ENCODE results near the gene LVRN. TPM values are rescaled to one million over a fixed set of nuclear protein-coding genes. Genes with fewer than 3 reads are reported as not detected.
"Not testable (repeated sequence)": the region's sequence is repeated elsewhere in the genome, so short reads cannot be mapped to it uniquely, and the experiment has no call there.

LVRN gene
- not detected for total RNA-seq

DNA sequence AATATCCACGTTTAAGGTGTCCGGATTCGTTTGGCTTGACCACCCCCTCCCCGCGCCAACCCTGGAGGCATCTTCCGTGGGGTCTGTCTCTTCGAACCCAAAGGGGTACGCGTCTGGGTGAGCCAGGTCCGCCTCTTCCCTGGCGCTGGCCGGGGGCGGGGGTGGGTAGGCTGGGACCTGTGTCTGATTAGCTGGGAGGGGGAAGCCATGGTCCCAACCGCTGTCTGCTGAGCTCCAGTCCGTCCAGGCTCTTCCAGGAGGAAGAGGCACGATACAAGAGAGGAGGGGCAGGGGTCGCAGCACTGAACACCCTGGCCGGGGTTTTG lies at the start of gene LVRN:
Gene LVRN, plus strand, starts transcription at position 237 of the 326 bp plus-strand sequence. CDS start 143 bp downstream, outside the sequence.
- H3K27me3 Mint-ChIP-seq, result peaks cover 57% of the 10 kb centered on the region
- no peaks in the 10 kb centered on the region for H3K9me3 Mint-ChIP-seq
- no peak for DNase-seq
- no peak within 1 kb of the TSS for H3K4me3 Mint-ChIP-seq
- no peaks in the 10 kb centered on the region for H3K36me3 Mint-ChIP-seq (ENCODE audit: low read depth)
- H3K27ac Mint-ChIP-seq, result no peak within 1 kb of the TSS
- ChIA-PET POLR2A (no interaction called here), CTCF (no interaction called here)
- H3K4me1 Mint-ChIP-seq, result peaks cover 5% of the 10 kb centered on the region

DNA sequence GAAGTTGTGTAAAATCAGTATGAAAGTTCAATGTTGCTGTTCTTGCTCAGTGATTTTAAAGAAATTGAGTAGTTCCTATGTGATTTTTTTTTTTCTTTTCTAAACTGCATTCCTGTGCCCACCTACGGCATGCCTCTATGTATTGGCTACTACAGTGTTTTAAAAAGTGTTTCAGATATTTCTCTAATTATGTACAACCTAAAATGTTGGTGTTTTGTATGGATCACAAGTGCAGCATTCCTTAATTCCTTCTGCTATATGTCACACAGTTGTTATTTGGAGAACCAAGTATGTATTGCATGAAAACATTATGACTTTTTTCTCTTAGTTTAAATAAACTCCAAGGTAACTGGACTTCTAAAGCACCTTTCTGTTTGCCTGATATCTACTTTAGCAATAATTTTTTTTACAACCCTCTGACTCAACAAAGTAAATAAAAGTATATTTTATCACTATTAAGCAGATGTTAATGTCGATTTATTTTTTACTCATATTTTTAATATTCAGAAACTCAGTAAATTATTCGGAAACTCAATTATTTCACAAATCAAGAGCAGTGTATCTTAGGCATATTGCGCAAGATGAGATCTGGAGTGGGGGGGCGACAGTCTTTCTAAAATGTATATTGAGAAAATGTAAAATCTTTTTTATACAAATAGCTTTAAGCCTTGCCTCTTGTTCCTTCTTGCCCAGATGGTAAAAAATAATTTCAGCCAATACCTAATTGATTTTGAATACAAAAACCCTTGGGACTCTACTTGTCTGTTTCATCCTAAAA lies 48.5 kb upstream of the LVRN start:
- H3K27me3 Mint-ChIP-seq, H3K4me3 Mint-ChIP-seq: not testable (repeated sequence)

GRCh38 chr5:115920171-115920725 lies 42.0 kb upstream of the LVRN start:
- CTCF ChIA-PET, result no interaction called here
- no peak overlapping the region for H3K4me3 Mint-ChIP-seq
- no peak overlapping the region for H3K27ac Mint-ChIP-seq
- H3K9me3 Mint-ChIP-seq, result no peaks in the 10 kb centered on the region
- no peaks in the 10 kb centered on the region for H3K4me1 Mint-ChIP-seq
- DNase-seq, result no peak
- POLR2A ChIA-PET, result no interaction called here
- no peaks in the 10 kb centered on the region for H3K36me3 Mint-ChIP-seq (ENCODE audit: low read depth)
- H3K27me3 Mint-ChIP-seq, result no peaks in the 10 kb centered on the region

More for the DNA sequence above, 48.5 kb upstream of the LVRN start:
- CTCF ChIA-PET; H3K4me1 Mint-ChIP-seq; H3K27ac Mint-ChIP-seq; DNase-seq; H3K36me3 Mint-ChIP-seq (ENCODE audit: low read depth); H3K9me3 Mint-ChIP-seq: not testable (repeated sequence)
- POLR2A ChIA-PET, result interaction anchor here (0.6 kb wide), 1 partner anchor 1187 kb away, joined by 3 read pairs; no protein-coding TSS in a partner anchor

GRCh38 chr5:115928578-115929407 lies 33.5 kb upstream of the LVRN start:
- H3K36me3 Mint-ChIP-seq (ENCODE audit: low read depth); POLR2A ChIA-PET; H3K4me3 Mint-ChIP-seq; CTCF ChIA-PET; H3K27ac Mint-ChIP-seq; H3K4me1 Mint-ChIP-seq; H3K27me3 Mint-ChIP-seq; H3K9me3 Mint-ChIP-seq; DNase-seq: not testable (repeated sequence)

- H3K4me1 Mint-ChIP-seq; H3K36me3 Mint-ChIP-seq (ENCODE audit: low read depth); CTCF ChIA-PET; H3K27ac Mint-ChIP-seq; DNase-seq; POLR2A ChIA-PET; H3K9me3 Mint-ChIP-seq; H3K4me3 Mint-ChIP-seq; H3K27me3 Mint-ChIP-seq: not testable (repeated sequence)
Observed at GRCh38 chr5:115930171-115930570, 32.1 kb upstream of the LVRN start.

DNA sequence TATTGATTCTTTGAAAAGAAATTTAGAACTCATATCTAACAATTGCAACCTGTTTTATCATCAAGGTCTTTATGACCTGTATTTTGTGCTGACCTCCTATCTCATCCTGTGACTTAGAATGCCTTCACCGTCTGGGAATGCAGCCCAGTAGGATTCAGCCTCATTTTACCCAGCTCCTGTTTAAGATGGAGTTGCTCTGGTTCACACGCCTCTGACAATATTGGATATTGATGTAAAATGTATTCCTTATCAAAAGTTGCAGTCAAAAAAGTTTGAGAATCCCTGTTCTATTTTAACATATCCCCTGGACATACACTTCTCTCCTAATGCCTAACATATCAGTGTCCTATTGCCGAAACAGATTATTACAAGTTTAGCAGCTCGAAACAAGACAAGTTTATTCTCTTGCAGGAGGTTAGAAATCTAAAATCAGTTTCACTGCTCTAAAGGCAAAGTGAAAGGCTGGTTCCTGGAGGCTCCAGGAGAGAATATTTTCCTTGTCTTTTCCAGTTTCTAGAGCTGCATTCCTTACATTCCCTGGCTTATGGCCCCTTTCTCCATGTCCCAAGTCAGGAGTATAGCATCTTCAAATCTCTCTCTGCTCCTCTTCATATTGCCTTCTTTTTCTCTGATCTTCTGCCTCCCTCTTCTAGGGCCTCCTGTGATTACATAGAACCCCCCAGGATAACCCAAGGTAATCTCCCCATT lies 31.5 kb upstream of the LVRN start:
- Mint-ChIP-seq H3K36me3 (ENCODE audit: low read depth) (no peaks in the 10 kb centered on the region), H3K27me3 (no peaks in the 10 kb centered on the region), H3K27ac (no peak overlapping the region), H3K4me3 (no peak overlapping the region), H3K4me1 (no peaks in the 10 kb centered on the region), H3K9me3 (no peaks in the 10 kb centered on the region)
- no peak for DNase-seq
- CTCF ChIA-PET, result interaction anchor here (1.3 kb wide), 1 partner anchor 36 kb away, joined by 4 read pairs; no protein-coding TSS in a partner anchor
- POLR2A ChIA-PET, result no interaction called here

GRCh38 chr5:115932991-115933390 lies 29.3 kb upstream of the LVRN start:
- POLR2A ChIA-PET, result no interaction called here
- Mint-ChIP-seq H3K27me3 (peaks cover 4% of the 10 kb centered on the region), H3K4me3 (no peak overlapping the region)

DNA sequence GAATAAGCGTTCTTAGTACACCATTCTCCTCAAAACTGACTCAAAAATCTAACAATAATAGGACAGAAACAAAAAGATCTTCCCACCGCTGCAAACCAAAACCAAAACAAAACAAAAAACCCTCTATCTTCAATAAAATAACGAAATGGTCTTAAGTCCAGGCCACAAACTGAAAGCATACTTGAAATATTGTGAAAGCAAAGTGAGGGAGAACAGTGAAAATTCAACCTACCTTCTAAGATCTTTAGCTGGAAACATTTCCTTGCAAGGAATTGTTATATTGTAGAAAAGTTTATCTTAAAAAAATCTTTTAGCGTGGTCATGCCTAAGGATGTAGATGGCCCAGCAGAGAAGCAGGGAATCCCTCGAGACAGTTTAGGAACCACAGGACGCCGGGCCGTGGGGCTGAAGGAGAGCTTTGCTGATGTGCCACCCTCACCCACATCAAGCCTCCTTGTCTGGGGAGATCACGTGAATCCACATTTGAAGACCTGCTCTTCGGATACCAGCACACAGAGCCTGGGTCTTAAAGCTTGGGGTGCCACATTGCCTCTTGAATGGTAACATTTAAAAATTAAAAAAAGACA lies 27.8 kb upstream of the LVRN start:
- Mint-ChIP-seq H3K27me3 (peaks cover 4% of the 10 kb centered on the region), H3K9me3 (no peaks in the 10 kb centered on the region)
- CTCF ChIA-PET, result interaction anchor here (0.9 kb wide), 1 partner anchor 10 kb away, joined by 4 read pairs; no protein-coding TSS in a partner anchor

More at GRCh38 chr5:115932991-115933390, 29.3 kb upstream of the LVRN start:
- CTCF ChIA-PET, result no interaction called here
- Mint-ChIP-seq H3K27ac (no peak overlapping the region), H3K4me1 (no peaks in the 10 kb centered on the region), H3K36me3 (ENCODE audit: low read depth) (no peaks in the 10 kb centered on the region), H3K9me3 (no peaks in the 10 kb centered on the region)
- DNase-seq, result no peak

GRCh38 chr5:115936031-115936430 lies 26.2 kb upstream of the LVRN start:
- Mint-ChIP-seq H3K9me3 (no peaks in the 10 kb centered on the region), H3K27me3 (peaks cover 4% of the 10 kb centered on the region), H3K4me3 (no peak overlapping the region), H3K27ac (no peak overlapping the region), H3K4me1 (no peaks in the 10 kb centered on the region), H3K36me3 (ENCODE audit: low read depth) (no peaks in the 10 kb centered on the region)
- ChIA-PET POLR2A (no interaction called here), CTCF (no interaction called here)
- no peak for DNase-seq

More for the DNA sequence above, 27.8 kb upstream of the LVRN start:
- Mint-ChIP-seq H3K4me3 (no peak overlapping the region), H3K4me1 (no peaks in the 10 kb centered on the region), H3K27ac (no peak overlapping the region), H3K36me3 (ENCODE audit: low read depth) (no peaks in the 10 kb centered on the region)
- POLR2A ChIA-PET, result interaction anchor here (0.6 kb wide), 1 partner anchor 364 kb away, joined by 6 read pairs; no protein-coding TSS in a partner anchor
- no peak for DNase-seq

DNA sequence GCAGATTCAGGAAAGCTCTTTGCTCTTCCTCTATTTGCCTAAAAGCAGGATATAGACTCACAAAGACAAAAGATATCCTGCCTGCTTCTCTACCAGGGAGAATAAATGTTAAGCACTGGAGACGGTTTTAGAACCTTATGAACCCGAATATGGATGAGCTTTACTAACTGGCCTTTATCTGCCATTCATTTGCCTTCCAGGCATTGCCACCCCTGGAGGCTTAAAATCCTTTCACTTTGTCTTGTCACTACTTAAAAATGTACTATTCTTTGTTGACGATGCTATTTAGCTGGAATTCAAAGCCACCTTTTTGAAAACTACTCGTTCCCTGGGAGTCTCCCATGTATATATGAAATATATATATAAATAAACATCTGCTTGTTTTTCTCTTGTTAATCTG lies 23.2 kb upstream of the LVRN start:
- no peak overlapping the region for H3K27ac Mint-ChIP-seq
- peaks cover 4% of the 10 kb centered on the region for H3K27me3 Mint-ChIP-seq
- H3K4me1 Mint-ChIP-seq, result no peaks in the 10 kb centered on the region
- no peaks in the 10 kb centered on the region for H3K36me3 Mint-ChIP-seq (ENCODE audit: low read depth)
- no peaks in the 10 kb centered on the region for H3K9me3 Mint-ChIP-seq
- ChIA-PET POLR2A (no interaction called here), CTCF (no interaction called here)
- no peak for DNase-seq
- no peak overlapping the region for H3K4me3 Mint-ChIP-seq

- H3K4me3 Mint-ChIP-seq, result no peak overlapping the region
- CTCF ChIA-PET, result no interaction called here
Observed at GRCh38 chr5:115940080-115940810, 22.0 kb upstream of the LVRN start.

DNA sequence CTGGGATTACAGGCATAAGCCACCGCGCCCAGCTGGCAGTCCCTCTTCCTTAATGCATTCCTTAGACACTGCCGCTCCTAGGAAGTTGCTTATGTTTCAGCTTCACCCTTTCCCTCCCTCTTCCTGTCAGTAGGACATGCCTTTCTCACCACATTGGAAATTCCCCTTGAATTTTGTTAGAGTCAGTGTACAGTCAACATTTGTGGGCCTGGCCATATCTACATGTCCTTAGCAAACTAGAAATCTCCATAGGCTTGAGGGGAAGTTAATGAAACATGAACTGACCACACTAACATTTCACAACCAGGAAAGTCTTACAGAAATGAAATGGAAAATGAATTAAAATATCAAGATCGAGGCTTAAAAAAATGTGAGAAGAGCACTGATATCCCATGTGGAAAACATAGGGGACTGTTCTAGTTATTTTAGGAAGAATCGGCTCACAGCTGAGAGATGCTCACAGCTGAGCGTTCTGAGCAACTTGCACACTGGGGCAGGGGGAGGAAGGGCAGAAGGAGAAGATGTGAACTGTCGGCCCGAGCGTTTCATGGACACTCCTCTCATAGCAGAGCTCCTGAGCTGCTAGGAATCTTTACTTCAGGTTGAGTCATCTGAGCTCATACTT lies 21.1 kb upstream of the LVRN start:
- Mint-ChIP-seq H3K9me3 (no peaks in the 10 kb centered on the region), H3K4me3 (no peak overlapping the region), H3K27me3 (peaks cover 4% of the 10 kb centered on the region), H3K36me3 (ENCODE audit: low read depth) (no peaks in the 10 kb centered on the region), H3K27ac (no peak overlapping the region), H3K4me1 (no peaks in the 10 kb centered on the region)
- ChIA-PET CTCF (no interaction called here), POLR2A (no interaction called here)
- no peak for DNase-seq

More at GRCh38 chr5:115940080-115940810, 22.0 kb upstream of the LVRN start:
- Mint-ChIP-seq H3K9me3 (no peaks in the 10 kb centered on the region), H3K4me1 (no peaks in the 10 kb centered on the region), H3K27ac (no peak overlapping the region), H3K36me3 (ENCODE audit: low read depth) (no peaks in the 10 kb centered on the region), H3K27me3 (peaks cover 4% of the 10 kb centered on the region)
- POLR2A ChIA-PET, result no interaction called here
- no peak for DNase-seq
